GM19099 (cell line): ENCODE data around the gene RGS12.

Experiments
- POLR2A ChIP-seq: IDR thresholded peaks from 3 replicates; pipeline ENCODE4 v1.6.1; 2011; ENCODE audit warnings: low read depth; ENCODE audit not compliant: insufficient read length; ENCODE audit errors: extremely low read depth

RGS12 gene

GRCh38 chr4:3299122-3299975, 6.5 kb downstream of the RGS12 start:
- TF ChIP-seq POLR2A = no peak

GRCh38 chr4:3299976-3300671, 7.3 kb downstream of the RGS12 start:
- TF ChIP-seq POLR2A = no peak

- no peak for TF ChIP-seq POLR2A
These were observed 8.8 kb downstream of the RGS12 start for GRCh38 chr4:3301450-3302172.

- TF ChIP-seq POLR2A = no peak
These were observed 9.5 kb downstream of the RGS12 start for GRCh38 chr4:3302173-3302785.

- no peak for TF ChIP-seq POLR2A
These were observed 10.2 kb downstream of the RGS12 start for GRCh38 chr4:3302786-3303564.

- no peak for TF ChIP-seq POLR2A
These were observed 10.7 kb downstream of the RGS12 start for GRCh38 chr4:3303565-3303824.

GRCh38 chr4:3303923-3304710, 11.3 kb downstream of the RGS12 start:
- no peak for TF ChIP-seq POLR2A

- no peak for TF ChIP-seq POLR2A
These were observed 12.2 kb downstream of the RGS12 start for GRCh38 chr4:3304831-3305609.

- TF ChIP-seq POLR2A = no peak
These were observed 13.0 kb downstream of the RGS12 start for GRCh38 chr4:3305610-3306371.

- no peak for TF ChIP-seq POLR2A
These were observed 13.6 kb downstream of the RGS12 start for GRCh38 chr4:3306450-3306849.

GRCh38 chr4:3307060-3307459, 14.2 kb downstream of the RGS12 start:
- no peak for TF ChIP-seq POLR2A

- no peak for TF ChIP-seq POLR2A
These were observed 14.7 kb downstream of the RGS12 start for GRCh38 chr4:3307486-3307885.
